Lower leg skin (tissue), 4 donors: Measurements from ENCODE around the gene C13orf46. TPM values are rescaled to one million over a fixed set of nuclear protein-coding genes. Genes with fewer than 3 reads are reported as not detected.

Source experiments
- DNase-seq, 2 donors: peaks; one replicate each; pipeline ENCODE4 v3.0.0-alpha.2; 2019; ENCODE audit warnings: low spot score in 2 of 2
- H3K4me3 ChIP-seq: fragments of 200-600 bp; sonication (generic); 2 replicates; pipeline ENCODE4 v1.5.1; 2017; ENCODE audit warnings: mild to moderate bottlenecking, low read depth; ENCODE audit not compliant: poor library complexity, severe bottlenecking
- CTCF ChIP-seq, 3 donors: fragments of 450-650 bp; IDR thresholded peaks; one replicate each; pipeline ENCODE4 v1.5.1; 2016; ENCODE audit warnings: antibody characterized with exemption in 3 of 3, mild to moderate bottlenecking in 3 of 3, moderate library complexity in 2 of 3
- POLR2A ChIP-seq, 2 donors: fragments of 450-650 bp; IDR thresholded peaks; one replicate each; pipeline ENCODE4 v1.6.1; 2016 to 2017; ENCODE audit warnings: antibody characterized with exemption in 2 of 2, mild to moderate bottlenecking in 1 of 2, moderate library complexity in 1 of 2
- WGBS, 2 donors: methylation state at CpG; one replicate each; pipeline ENCODE4 v1.1.5; 2018; 5-methylcytosine and 5-hydroxymethylcytosine counted together
- intact Hi-C: fragments of 100-400 bp; cut with DNase I; formaldehyde crosslinking; loops from one replicate; pipeline ENCODE4 v1.15.0; 2023; ENCODE audit warnings: low total_unique reads
- total RNA-seq, 4 donors: library from RNA; depleted of rRNA; stranded (reverse); fragments of >200 nt; gene quantifications; one replicate each; pipeline ENCODE4 v1.1.0, GENCODE V29; 2016

The C13orf46 gene
- total RNA-seq, 4 donors from 2014 or later, result 0.13 to 1.4 (median 0.13) TPM; not detected in 1

- 57 to 73% methylated on average over 21 to 25 of the region's 26 CpGs for WGBS, 2 donors
- H3K4me3 ChIP-seq, result no peak overlapping the region
- DNase-seq, result peak; percentile 80 to 94
- TF ChIP-seq CTCF (IDR thresholded peaks at IDR 0.05) (no peak), POLR2A (IDR thresholded peaks at IDR 0.05) (no peak)
- intact Hi-C loops, result no loop called here
These were observed 44.9 kb downstream of the C13orf46 start for GRCh38 chr13:113928685-113929627.

GRCh38 chr13:113927661-113928581 lies 46.0 kb downstream of the C13orf46 start:
- H3K4me3 ChIP-seq, result no peak overlapping the region
- TF ChIP-seq CTCF (IDR thresholded peaks at IDR 0.05) (no peak), POLR2A (IDR thresholded peaks at IDR 0.05) (no peak)
- intact Hi-C loops, result no loop called here
- DNase-seq, result peak; percentile 79 to 94
- WGBS, 2 donors, result 23 to 34% methylated on average over 35 to 36 of the region's 36 CpGs

GRCh38 chr13:113926951-113927660 lies 46.8 kb downstream of the C13orf46 start:
- peak in 1 of 2 donors; percentile 83 for DNase-seq
- WGBS, 2 donors, result 67 to 68% methylated on average over 11 to 12 of the region's 12 CpGs
- H3K4me3 ChIP-seq, result no peak overlapping the region
- intact Hi-C loops, result no loop called here
- TF ChIP-seq CTCF (IDR thresholded peaks at IDR 0.05) (no peak), POLR2A (IDR thresholded peaks at IDR 0.05) (no peak)

GRCh38 chr13:113926301-113926761 lies 47.5 kb downstream of the C13orf46 start:
- no peak for TF ChIP-seq CTCF (IDR thresholded peaks at IDR 0.05)
- WGBS, 2 donors, result 80 to 88% methylated on average over 16 of the region's 16 CpGs
- H3K4me3 ChIP-seq, result no peak overlapping the region
- peak in 1 of 2 donors; percentile 83 for DNase-seq
- intact Hi-C loops, result no loop called here

GRCh38 chr13:113924184-113924901 lies 49.5 kb downstream of the C13orf46 start:
- DNase-seq, result peak in 1 of 2 donors; percentile 75
- intact Hi-C loops, result no loop called here
- H3K4me3 ChIP-seq, result no peak overlapping the region
- TF ChIP-seq CTCF (IDR thresholded peaks at IDR 0.05) (no peak), POLR2A (IDR thresholded peaks at IDR 0.05) (no peak)
- WGBS, 2 donors, result 88 to 95% methylated on average over 7 of the region's 7 CpGs
